GM19043 (cell line): Measurements from ENCODE around the gene DNMT1.
"Not testable (repeated sequence)": the region's sequence is repeated elsewhere in the genome, so short reads cannot be mapped to it uniquely, and the experiment has no call there.

Source experiments
- ATAC-seq: cut with Tn5 transposase; IDR thresholded peaks from one replicate; pipeline ENCODE4 v1.9.1; 2021; ENCODE audit warnings: low read depth; ENCODE audit not compliant: unreplicated experiment

The DNMT1 gene

GRCh38 chr19:10222201-10222890 lies 27.6 kb upstream of the DNMT1 start:
- no peak for ATAC-seq

GRCh38 chr19:10220695-10221094 lies 25.9 kb upstream of the DNMT1 start:
- no peak for ATAC-seq

GRCh38 chr19:10219678-10220077 lies 24.9 kb upstream of the DNMT1 start:
- ATAC-seq, result no peak

- ATAC-seq, result no peak
These were observed 22.3 kb upstream of the DNMT1 start for GRCh38 chr19:10217085-10217484.

- ATAC-seq, result no peak
These were observed 20.0 kb upstream of the DNMT1 start for GRCh38 chr19:10214784-10215183.

GRCh38 chr19:10211691-10212090 lies 16.9 kb upstream of the DNMT1 start:
- no peak for ATAC-seq

- no peak for ATAC-seq
These were observed 16.3 kb upstream of the DNMT1 start for GRCh38 chr19:10211061-10211460.

GRCh38 chr19:10209315-10209714 lies 14.6 kb upstream of the DNMT1 start:
- no peak for ATAC-seq

GRCh38 chr19:10207026-10207425 lies 12.3 kb upstream of the DNMT1 start:
- ATAC-seq, result no peak

- no peak for ATAC-seq
These were observed 11.6 kb upstream of the DNMT1 start for GRCh38 chr19:10206226-10206885.

- ATAC-seq, result no peak
These were observed 10.9 kb upstream of the DNMT1 start for GRCh38 chr19:10205636-10206035.

GRCh38 chr19:10203686-10204085 lies 8.9 kb upstream of the DNMT1 start:
- no peak for ATAC-seq

- ATAC-seq, result no peak
These were observed 6.4 kb upstream of the DNMT1 start for GRCh38 chr19:10201176-10201575.

GRCh38 chr19:10200101-10200500 lies 5.3 kb upstream of the DNMT1 start:
- ATAC-seq, result not testable (repeated sequence)

- ATAC-seq, result not testable (repeated sequence)
These were observed 4.3 kb upstream of the DNMT1 start for GRCh38 chr19:10198889-10199644.

GRCh38 chr19:10195199-10195519 lies 406 bp upstream of the DNMT1 start:
- ATAC-seq, result peak; percentile 17

GRCh38 chr19:10193790-10194499 lies 808 bp downstream of the DNMT1 start:
- ATAC-seq, result no peak

GRCh38 chr19:10192922-10193321 lies 1.8 kb downstream of the DNMT1 start:
- ATAC-seq, result no peak

- ATAC-seq, result no peak
These were observed 3.4 kb downstream of the DNMT1 start for GRCh38 chr19:10191347-10191746.

GRCh38 chr19:10190026-10190425 lies 4.7 kb downstream of the DNMT1 start:
- ATAC-seq, result no peak

- no peak for ATAC-seq
These were observed 5.1 kb downstream of the DNMT1 start for GRCh38 chr19:10189616-10190015.
